Chondrocyte (in vitro differentiated cells): Measurements from ENCODE around the gene RAI1. TPM values are rescaled to one million over a fixed set of nuclear protein-coding genes. Genes with fewer than 3 reads are reported as not detected.

Experiments
- DNase-seq: peaks from one replicate; pipeline ENCODE4 v3.0.0; 2021; ENCODE audit warnings: mixed read lengths, low spot score
- H3K27ac Mint-ChIP-seq: one replicate; pipeline ENCODE4 v1.8.0; 2021; ENCODE audit warnings: mild to moderate bottlenecking, moderate library complexity, mixed read lengths; ENCODE audit not compliant: unreplicated experiment
- H3K27me3 Mint-ChIP-seq: 2 replicates; pipeline ENCODE4 v1.8.0; 2021; ENCODE audit warnings: low read depth, mixed read lengths
- H3K36me3 Mint-ChIP-seq: 2 replicates; pipeline ENCODE4 v1.8.0; 2021; ENCODE audit warnings: low read depth, mixed read lengths
- H3K4me1 Mint-ChIP-seq: 2 replicates; pipeline ENCODE4 v1.8.0; 2021; ENCODE audit warnings: low read depth, mild to moderate bottlenecking, mixed read lengths
- H3K4me3 Mint-ChIP-seq: one replicate; pipeline ENCODE4 v1.8.0; 2021; ENCODE audit warnings: mild to moderate bottlenecking, moderate library complexity, mixed read lengths; ENCODE audit not compliant: unreplicated experiment
- H3K9me3 Mint-ChIP-seq: 2 replicates; pipeline ENCODE4 v1.8.0; 2021; ENCODE audit warnings: low read depth, mixed read lengths
- CTCF ChIP-seq: fragments of 200-600 bp; sonication (generic); IDR thresholded peaks from 2 replicates; pipeline ENCODE4 v1.5.0; 2021; ENCODE audit warnings: antibody characterized with exemption, mild to moderate bottlenecking, moderate library complexity
- total RNA-seq: library from RNA; stranded (reverse); gene quantifications from 3 replicates; pipeline ENCODE4 v1.2.1, GENCODE V29; 2021

RAI1 gene
- total RNA-seq, 1 donor from 2014 or later = 28.7 TPM

DNA sequence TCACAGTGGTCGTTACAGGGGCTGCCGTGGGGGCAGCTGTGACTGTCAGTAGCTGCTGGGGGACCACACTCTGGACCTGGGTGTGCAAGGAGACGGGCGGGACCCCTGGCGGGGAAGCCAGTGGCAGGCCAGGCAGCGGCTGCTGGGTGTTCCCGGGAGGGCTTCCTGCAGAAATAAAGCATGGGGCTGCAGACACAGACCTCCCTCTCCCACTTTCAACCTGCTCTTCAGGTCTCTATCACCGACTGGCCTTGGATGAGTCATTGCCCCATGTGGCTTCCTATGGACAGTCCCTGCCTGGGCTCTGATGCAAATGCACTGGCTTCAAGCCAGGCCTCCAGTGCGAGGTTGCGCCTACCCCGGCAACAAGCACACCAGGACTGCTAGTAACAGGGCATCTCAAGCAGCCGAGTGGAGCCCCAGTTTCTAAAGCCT lies 138.3 kb downstream of the RAI1 start:
- no peaks in the 10 kb centered on the region for H3K9me3 Mint-ChIP-seq
- no peak for TF ChIP-seq CTCF
- peaks cover 30% of the 10 kb centered on the region for H3K4me1 Mint-ChIP-seq
- no peak for DNase-seq
- H3K27ac Mint-ChIP-seq = no peak overlapping the region
- H3K4me3 Mint-ChIP-seq = no peak overlapping the region
- no peaks in the 10 kb centered on the region for H3K27me3 Mint-ChIP-seq
- H3K36me3 Mint-ChIP-seq = peaks cover 2% of the 10 kb centered on the region

DNA sequence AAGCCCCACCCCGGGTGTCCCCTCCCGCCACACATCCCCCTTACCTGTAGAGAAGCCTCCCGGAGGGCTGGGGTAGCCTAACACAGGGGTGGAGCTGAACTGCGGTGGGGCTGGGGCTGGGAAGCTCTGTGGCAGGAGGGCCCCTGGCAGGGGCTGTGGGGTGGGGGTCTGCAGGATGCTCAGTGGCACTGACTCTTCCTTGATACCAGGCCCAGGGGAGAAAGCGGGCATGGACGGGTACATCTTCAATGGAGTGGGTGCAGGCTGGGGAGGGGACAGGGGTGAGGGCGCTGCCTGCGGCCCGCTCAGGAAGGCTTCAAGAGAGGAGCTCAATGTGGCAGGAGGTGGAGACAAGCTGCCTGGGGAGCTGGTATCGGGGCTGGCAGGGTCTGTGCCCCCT lies 138.8 kb downstream of the RAI1 start:
- no peaks in the 10 kb centered on the region for H3K27me3 Mint-ChIP-seq
- no peak overlapping the region for H3K4me3 Mint-ChIP-seq
- DNase-seq = no peak
- no peak for TF ChIP-seq CTCF
- peaks cover 35% of the 10 kb centered on the region for H3K4me1 Mint-ChIP-seq
- H3K36me3 Mint-ChIP-seq = peaks cover 2% of the 10 kb centered on the region
- no peaks in the 10 kb centered on the region for H3K9me3 Mint-ChIP-seq
- no peak overlapping the region for H3K27ac Mint-ChIP-seq

DNA sequence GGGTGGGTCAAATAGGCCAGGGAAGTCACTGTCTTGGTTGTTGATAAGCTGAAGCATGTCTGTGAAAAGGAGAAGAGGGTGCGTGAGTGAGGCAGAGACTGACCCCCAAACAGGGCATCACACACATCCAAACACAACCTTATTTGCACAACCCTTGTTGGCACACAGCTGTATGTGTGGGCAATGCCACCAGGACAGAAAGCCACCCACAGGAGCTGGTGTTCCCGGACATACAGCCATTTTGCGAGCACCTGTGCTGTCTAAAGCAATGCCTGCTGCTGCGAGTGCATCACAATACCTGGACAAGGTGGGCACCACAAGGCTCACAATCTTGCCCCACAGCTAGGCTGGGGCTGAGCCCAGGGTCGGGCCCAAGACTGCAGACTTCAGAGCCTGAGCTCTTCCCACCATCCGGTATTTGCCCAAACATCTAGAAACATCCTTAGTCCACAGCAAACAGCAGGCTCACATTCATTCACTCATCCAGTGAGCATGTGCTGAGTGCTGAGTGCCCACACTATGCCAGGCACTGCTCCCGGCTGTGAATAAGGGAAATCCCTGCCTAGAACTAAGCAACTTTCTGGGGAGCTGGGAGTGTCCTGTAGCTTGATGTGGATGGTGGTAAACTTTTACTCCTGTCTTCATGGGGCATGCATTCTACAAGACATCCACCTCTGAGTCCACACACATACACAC lies 139.4 kb downstream of the RAI1 start:
- no peak overlapping the region for H3K4me3 Mint-ChIP-seq
- DNase-seq = no peak
- no peaks in the 10 kb centered on the region for H3K27me3 Mint-ChIP-seq
- no peak for TF ChIP-seq CTCF
- H3K9me3 Mint-ChIP-seq = no peaks in the 10 kb centered on the region
- peaks cover 37% of the 10 kb centered on the region for H3K4me1 Mint-ChIP-seq
- peaks cover 2% of the 10 kb centered on the region for H3K36me3 Mint-ChIP-seq
- no peak overlapping the region for H3K27ac Mint-ChIP-seq

DNA sequence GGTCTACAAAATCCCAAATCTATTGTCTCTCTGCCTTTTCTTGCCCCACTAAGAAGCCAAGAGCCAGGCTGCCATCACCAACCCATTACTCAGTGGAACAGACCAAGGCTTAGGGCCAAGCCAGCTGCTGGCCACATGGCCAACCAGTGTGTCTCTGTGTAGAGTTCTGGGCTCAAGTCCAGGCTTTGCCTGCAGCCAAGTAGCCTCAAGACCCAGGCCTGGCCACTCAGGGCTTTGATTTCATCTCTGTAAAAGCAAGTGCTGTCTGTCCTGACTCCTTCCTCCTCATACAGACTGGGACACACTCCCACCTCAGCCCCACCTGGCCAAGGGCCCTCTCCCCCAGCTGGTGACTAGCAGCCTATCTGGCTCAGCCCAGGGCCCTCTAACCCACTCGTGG lies 140.9 kb downstream of the RAI1 start:
- Mint-ChIP-seq H3K4me3 (no peak overlapping the region), H3K36me3 (peaks cover 2% of the 10 kb centered on the region), H3K4me1 (peaks cover 42% of the 10 kb centered on the region), H3K27ac (no peak overlapping the region), H3K9me3 (no peaks in the 10 kb centered on the region), H3K27me3 (no peaks in the 10 kb centered on the region)
- no peak for DNase-seq
- no peak for TF ChIP-seq CTCF

GRCh38 chr17:17822616-17823015 lies 141.4 kb downstream of the RAI1 start:
- Mint-ChIP-seq H3K9me3 (no peaks in the 10 kb centered on the region), H3K27ac (no peak overlapping the region), H3K4me1 (peaks cover 42% of the 10 kb centered on the region), H3K4me3 (no peak overlapping the region), H3K36me3 (peaks cover 2% of the 10 kb centered on the region), H3K27me3 (no peaks in the 10 kb centered on the region)
- TF ChIP-seq CTCF = no peak
- DNase-seq = no peak
